Amygdala (tissue), 56 donors: ENCODE results near the gene FAM83B.
"Not testable (repeated sequence)": the region's sequence is repeated elsewhere in the genome, so short reads cannot be mapped to it uniquely, and the experiment has no call there.

Source experiments
- DNase-seq, 56 donors: peaks; one replicate each; lab custom pipeline; 2025; lab: John Stamatoyannopoulos, UW

FAM83B gene

GRCh38 chr6:54846243-54846856, at the start of gene FAM83B:
Gene FAM83B (plus strand): TSS chr6:54846771. CDS start chr6:54870247, 23,476 bp downstream.
- no peak for DNase-seq

GRCh38 chr6:54796918-54797317, 49.7 kb upstream of the FAM83B start:
- not testable (repeated sequence) for DNase-seq

- DNase-seq: no peak
These were observed 46.4 kb upstream of the FAM83B start for GRCh38 chr6:54800050-54800600.

GRCh38 chr6:54801244-54801643, 45.3 kb upstream of the FAM83B start:
- no peak for DNase-seq

- no peak for DNase-seq
These were observed 44.9 kb upstream of the FAM83B start for GRCh38 chr6:54801669-54802068.

- DNase-seq: no peak
These were observed 43.6 kb upstream of the FAM83B start for GRCh38 chr6:54802775-54803634.

GRCh38 chr6:54805077-54805476, 41.5 kb upstream of the FAM83B start:
- no peak for DNase-seq

GRCh38 chr6:54810147-54810546, 36.4 kb upstream of the FAM83B start:
- no peak for DNase-seq

- DNase-seq: no peak
These were observed 32.7 kb upstream of the FAM83B start for GRCh38 chr6:54813892-54814291.

GRCh38 chr6:54817236-54817635, 29.3 kb upstream of the FAM83B start:
- no peak for DNase-seq

- DNase-seq: no peak
These were observed 28.7 kb upstream of the FAM83B start for GRCh38 chr6:54817834-54818233.

GRCh38 chr6:54824225-54824624, 22.3 kb upstream of the FAM83B start:
- not testable (repeated sequence) for DNase-seq

GRCh38 chr6:54827010-54827409, 19.6 kb upstream of the FAM83B start:
- DNase-seq: no peak

- no peak for DNase-seq
These were observed 16.4 kb upstream of the FAM83B start for GRCh38 chr6:54830216-54830615.

GRCh38 chr6:54835176-54835575, 11.4 kb upstream of the FAM83B start:
- DNase-seq: no peak

GRCh38 chr6:54846857-54847674, 495 bp downstream of the FAM83B start:
- DNase-seq: peak in 1 of 56 donors; percentile 6

- no peak for DNase-seq
These were observed 1.4 kb downstream of the FAM83B start for GRCh38 chr6:54847799-54848597.

GRCh38 chr6:54850114-54850513, 3.5 kb downstream of the FAM83B start:
- no peak for DNase-seq

GRCh38 chr6:54856129-54856528, 9.6 kb downstream of the FAM83B start:
- DNase-seq: no peak

GRCh38 chr6:54860132-54860531, 13.6 kb downstream of the FAM83B start:
- no peak for DNase-seq
